ENCODE measurements around the gene NOXA1. TPM values are rescaled to one million over a fixed set of nuclear protein-coding genes. Genes with fewer than 3 reads are reported as not detected.

Gene NOXA1
- total RNA-seq, 2 donors from 2014 or later, result 0.94 to 3.4 TPM

DNA sequence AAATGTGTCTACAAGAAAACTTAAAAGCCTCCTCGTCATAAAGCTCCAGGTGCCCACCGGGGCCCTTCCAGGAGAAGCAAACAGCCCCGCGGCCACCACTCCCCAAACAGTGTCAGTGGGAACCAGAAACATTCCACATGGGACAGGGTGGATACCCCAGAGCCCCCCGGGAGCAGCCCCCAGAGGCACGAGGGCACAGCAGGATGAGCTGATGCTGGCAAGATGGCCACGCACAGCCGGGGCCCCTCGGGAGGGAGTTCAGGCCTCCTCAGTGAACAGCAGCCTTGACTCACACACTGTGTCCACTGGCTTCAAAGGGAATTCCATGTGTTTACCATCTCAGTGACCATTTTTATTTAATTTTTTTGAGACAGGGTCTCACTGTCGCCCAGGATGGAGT is 10.8 kb upstream of the NOXA1 start:
- DNase-seq (ENCODE audit: low spot score), result no peak

DNA sequence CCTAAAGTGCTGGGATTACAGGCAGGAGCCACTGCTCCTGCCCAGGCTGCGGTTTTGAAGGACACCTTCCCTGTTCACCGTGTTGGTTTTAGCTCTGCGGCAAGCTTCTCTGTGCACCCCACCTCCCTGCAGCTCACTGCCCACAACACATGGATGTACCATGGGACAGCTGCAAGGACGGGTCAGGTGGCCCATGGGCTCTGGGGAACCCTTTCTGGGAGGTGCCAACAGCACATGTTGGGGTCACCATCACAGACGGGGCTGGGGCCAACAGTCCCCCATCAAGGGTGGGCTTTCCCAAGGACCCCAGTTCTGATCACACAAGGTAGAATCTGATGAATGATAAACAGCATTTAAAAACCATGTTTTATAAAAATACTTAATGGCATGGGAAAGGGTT is 7.7 kb upstream of the NOXA1 start:
- H3K9me3 ChIP-seq, result no peaks in the 10 kb centered on the region
- H3K27me3 ChIP-seq, result no peaks in the 10 kb centered on the region
- no peaks in the 10 kb centered on the region for H3K36me3 ChIP-seq
- no peak for DNase-seq (ENCODE audit: low spot score)
- H3K4me1 ChIP-seq, result peaks cover 0 to 39% of the 10 kb centered on the region in 2 donors
- H3K27ac ChIP-seq, result no peak overlapping the region
- TF ChIP-seq, protein P1, sequence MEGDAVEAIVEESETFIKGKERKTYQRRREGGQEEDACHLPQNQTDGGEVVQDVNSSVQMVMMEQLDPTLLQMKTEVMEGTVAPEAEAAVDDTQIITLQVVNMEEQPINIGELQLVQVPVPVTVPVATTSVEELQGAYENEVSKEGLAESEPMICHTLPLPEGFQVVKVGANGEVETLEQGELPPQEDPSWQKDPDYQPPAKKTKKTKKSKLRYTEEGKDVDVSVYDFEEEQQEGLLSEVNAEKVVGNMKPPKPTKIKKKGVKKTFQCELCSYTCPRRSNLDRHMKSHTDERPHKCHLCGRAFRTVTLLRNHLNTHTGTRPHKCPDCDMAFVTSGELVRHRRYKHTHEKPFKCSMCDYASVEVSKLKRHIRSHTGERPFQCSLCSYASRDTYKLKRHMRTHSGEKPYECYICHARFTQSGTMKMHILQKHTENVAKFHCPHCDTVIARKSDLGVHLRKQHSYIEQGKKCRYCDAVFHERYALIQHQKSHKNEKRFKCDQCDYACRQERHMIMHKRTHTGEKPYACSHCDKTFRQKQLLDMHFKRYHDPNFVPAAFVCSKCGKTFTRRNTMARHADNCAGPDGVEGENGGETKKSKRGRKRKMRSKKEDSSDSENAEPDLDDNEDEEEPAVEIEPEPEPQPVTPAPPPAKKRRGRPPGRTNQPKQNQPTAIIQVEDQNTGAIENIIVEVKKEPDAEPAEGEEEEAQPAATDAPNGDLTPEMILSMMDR (IDR thresholded peaks at IDR 0.05), result no peak
- no peak overlapping the region for H3K4me3 ChIP-seq

More for the DNA sequence above, 10.8 kb upstream of the NOXA1 start:
- H3K36me3 ChIP-seq, result no peaks in the 10 kb centered on the region
- peak overlapping the region; percentile 75 to 85 for H3K27ac ChIP-seq
- TF ChIP-seq, protein P1 (IDR thresholded peaks at IDR 0.05), result no peak
- H3K4me3 ChIP-seq, result no peak overlapping the region
- H3K4me1 ChIP-seq, result peaks cover 0 to 40% of the 10 kb centered on the region in 2 donors
- H3K9me3 ChIP-seq, result no peaks in the 10 kb centered on the region
- H3K27me3 ChIP-seq, result no peaks in the 10 kb centered on the region

DNA sequence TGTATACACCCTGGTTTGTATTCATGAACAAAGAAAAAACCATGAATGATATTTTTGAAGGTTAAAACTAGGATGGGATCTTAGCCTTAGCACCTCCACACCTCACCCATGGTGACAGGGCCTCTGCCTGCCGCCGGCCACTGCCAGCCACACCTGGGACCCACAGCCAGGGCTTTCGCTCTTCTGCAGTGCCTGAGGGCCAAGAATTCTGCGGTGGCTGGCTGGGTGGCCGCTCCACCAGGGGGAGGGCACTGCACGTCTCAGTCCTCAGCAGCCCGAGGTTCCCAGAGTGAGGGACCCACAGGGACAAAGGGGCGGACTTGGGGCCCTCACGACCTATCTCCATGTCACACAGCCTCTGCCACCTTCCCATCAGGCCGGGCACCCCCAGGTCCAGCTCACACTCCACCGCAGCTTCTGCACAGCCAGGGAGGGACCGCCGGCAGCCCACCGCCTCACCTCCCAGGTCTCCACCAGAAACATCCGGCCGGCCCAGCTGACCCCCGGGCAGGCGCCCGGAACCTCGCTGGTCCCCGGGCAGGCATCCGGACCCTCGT is 7.1 kb upstream of the NOXA1 start:
- H3K9me3 ChIP-seq, result no peaks in the 10 kb centered on the region
- H3K27ac ChIP-seq, result no peak overlapping the region
- peaks cover 0 to 33% of the 10 kb centered on the region in 2 donors for H3K4me1 ChIP-seq
- DNase-seq (ENCODE audit: low spot score), result no peak
- no peaks in the 10 kb centered on the region for H3K36me3 ChIP-seq
- TF ChIP-seq, protein P1 (IDR thresholded peaks at IDR 0.05), result no peak
- H3K27me3 ChIP-seq, result no peaks in the 10 kb centered on the region
- peak overlapping the region in 1 of 2 donors; percentile 49 for H3K4me3 ChIP-seq

- H3K4me1 ChIP-seq, result peaks cover 0 to 32% of the 10 kb centered on the region in 2 donors
- peak overlapping the region in 1 of 2 donors; percentile 57 for H3K27ac ChIP-seq
- H3K4me3 ChIP-seq, result peak overlapping the region in 1 of 2 donors; percentile 49
- no peaks in the 10 kb centered on the region for H3K9me3 ChIP-seq
- H3K27me3 ChIP-seq, result no peaks in the 10 kb centered on the region
- DNase-seq (ENCODE audit: low spot score), result no peak
- TF ChIP-seq, protein P1 (IDR thresholded peaks at IDR 0.05), result no peak
- no peaks in the 10 kb centered on the region for H3K36me3 ChIP-seq
These were observed 6.5 kb upstream of the NOXA1 start for GRCh38 chr9:137416563-137417151.

GRCh38 chr9:137417161-137418021 is 5.8 kb upstream of the NOXA1 start:
- H3K9me3 ChIP-seq, result no peaks in the 10 kb centered on the region
- H3K4me1 ChIP-seq, result peaks cover 0 to 32% of the 10 kb centered on the region in 2 donors
- TF ChIP-seq, protein P1 (IDR thresholded peaks at IDR 0.05), result no peak
- no peak for DNase-seq (ENCODE audit: low spot score)
- no peaks in the 10 kb centered on the region for H3K27me3 ChIP-seq
- peak overlapping the region in 1 of 2 donors; percentile 57 for H3K27ac ChIP-seq
- H3K4me3 ChIP-seq, result peak overlapping the region in 1 of 2 donors; percentile 49
- no peaks in the 10 kb centered on the region for H3K36me3 ChIP-seq
